A549 treated with AZD9567 at 1 μM for 4 hours (cell line): ENCODE results near the gene CCDC144A. TPM values are rescaled to one million over a fixed set of nuclear protein-coding genes. Genes with fewer than 3 reads are reported as not detected.

Experiments
- total RNA-seq: library from RNA; stranded (reverse); fragments of 200-300 nt; extraction: Qiagen RNA extraction; gene quantifications from 5 replicates; pipeline ENCODE4 v1.2.3, GENCODE V29; 2022; ENCODE audit not compliant: insufficient read depth

The CCDC144A gene
- 0.93 to 1.8 TPM (median 1.7 TPM) in 5 replicates for total RNA-seq

DNA sequence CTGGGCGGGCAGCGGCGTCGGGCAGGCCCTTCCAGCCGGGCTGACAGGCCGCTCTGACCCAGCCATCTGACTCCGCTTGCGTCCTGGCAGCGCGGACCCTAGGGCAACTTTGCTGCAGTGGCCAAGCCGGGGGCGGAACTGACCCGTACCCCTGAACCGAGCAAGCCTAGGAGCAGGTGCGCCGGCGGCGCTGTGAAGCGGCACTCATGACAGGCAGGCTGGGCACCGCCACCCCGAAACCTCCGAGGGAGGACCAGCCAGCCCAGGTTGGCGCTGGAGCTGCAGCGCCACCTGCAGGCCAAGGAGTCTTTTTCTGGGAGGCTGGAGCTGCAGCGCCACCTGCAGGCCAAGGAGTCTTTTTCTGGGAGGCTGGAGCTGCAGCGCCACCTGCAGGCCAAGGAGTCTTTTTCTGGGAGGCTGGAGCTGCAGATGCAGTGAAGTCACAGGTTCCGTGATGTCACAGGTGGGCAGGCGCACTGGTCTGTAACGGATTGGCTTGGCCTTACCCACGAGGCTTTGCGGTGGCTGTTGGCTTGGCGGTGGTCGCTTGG, at the start of gene CCDC144A:
CCDC144A (plus strand) TSS at position 511 of the 551 bp plus-strand sequence. CDS start 160 bp downstream, outside the sequence.

GRCh38 chr17:16653367-16654041, 36.5 kb upstream of the CCDC144A start, which contains the start of gene ZNF624:
TSS of gene ZNF624 (minus strand) at chr17:16653850.

Other genes with a start within 250 kb of the CCDC144A start
- 0.99 to 1.2 TPM (median 1.0 TPM) in 4 of 5 replicates, not detected in the other for gene LRRC75A, start 198.0 kb upstream of the CCDC144A start, total RNA-seq
- 8.0 to 14.6 TPM (median 13.9 TPM) in 5 replicates for gene ZNF287, start 121.0 kb upstream of the CCDC144A start, total RNA-seq
- 1.0 to 1.9 TPM (median 1.7 TPM) in 5 replicates for gene ZNF624, start 36.4 kb upstream of the CCDC144A start, total RNA-seq